ENCODE data around the gene UBA6.

The UBA6 gene

GRCh38 chr4:67576059-67576466 is 124.9 kb downstream of the UBA6 start:
- no peak for DNase-seq (ENCODE audit: low spot score)

GRCh38 chr4:67575232-67576058 is 125.5 kb downstream of the UBA6 start:
- no peak for DNase-seq (ENCODE audit: low spot score)

- DNase-seq (ENCODE audit: low spot score), result no peak
Observed at GRCh38 chr4:67573193-67573592, 127.8 kb downstream of the UBA6 start.

- DNase-seq (ENCODE audit: low spot score), result no peak
Observed at GRCh38 chr4:67571975-67572374, 129.0 kb downstream of the UBA6 start.

GRCh38 chr4:67570537-67570936 is 130.4 kb downstream of the UBA6 start:
- no peak for DNase-seq (ENCODE audit: low spot score)

GRCh38 chr4:67568820-67569219 is 132.1 kb downstream of the UBA6 start:
- DNase-seq (ENCODE audit: low spot score), result no peak

GRCh38 chr4:67566335-67566734 is 134.6 kb downstream of the UBA6 start:
- no peak for DNase-seq (ENCODE audit: low spot score)

- DNase-seq (ENCODE audit: low spot score), result no peak
Observed at GRCh38 chr4:67565284-67565683, 135.7 kb downstream of the UBA6 start.
